ENCODE measurements around the gene DGCR2.
"Not testable (repeated sequence)": the region's sequence is repeated elsewhere in the genome, so short reads cannot be mapped to it uniquely, and the experiment has no call there.

The DGCR2 gene

DNA sequence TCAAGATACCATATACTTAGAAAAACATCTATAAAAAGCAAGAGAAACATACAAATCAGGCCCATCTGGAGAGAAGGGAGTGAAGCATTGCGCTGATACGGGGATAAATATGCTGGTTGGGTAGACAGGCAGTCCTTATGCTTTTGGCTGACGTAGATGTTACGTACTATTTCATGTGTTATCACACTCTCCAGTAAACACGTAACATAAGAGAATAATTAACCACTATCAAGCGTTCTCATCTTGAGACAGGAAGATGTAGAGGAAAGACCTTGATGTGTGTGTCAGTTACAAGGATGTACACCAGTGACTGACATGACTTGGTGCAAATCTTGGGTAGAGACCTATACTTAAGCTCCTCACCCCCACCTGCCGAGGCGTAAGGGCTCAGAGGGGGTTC, 99.5 kb downstream of the DGCR2 start:
- no peak for DNase-seq

DNA sequence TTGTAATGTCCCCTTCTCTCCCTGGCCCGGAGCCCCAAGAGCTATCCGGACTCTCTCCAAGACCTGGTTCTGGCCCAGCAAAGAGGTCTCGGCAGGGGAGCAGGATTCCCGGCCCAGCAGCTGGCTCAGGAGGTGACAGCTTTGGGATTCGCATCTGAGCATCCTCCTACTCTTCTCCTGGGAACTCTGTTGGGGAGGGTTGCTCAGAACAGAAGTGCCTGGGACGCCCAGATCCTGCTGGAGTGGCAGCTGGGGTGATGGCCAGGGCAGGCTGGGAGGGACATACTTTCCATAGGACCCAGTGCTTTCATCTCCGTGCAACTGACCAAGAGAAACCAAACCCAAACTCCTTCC, 102.6 kb downstream of the DGCR2 start:
- DNase-seq: no peak

DNA sequence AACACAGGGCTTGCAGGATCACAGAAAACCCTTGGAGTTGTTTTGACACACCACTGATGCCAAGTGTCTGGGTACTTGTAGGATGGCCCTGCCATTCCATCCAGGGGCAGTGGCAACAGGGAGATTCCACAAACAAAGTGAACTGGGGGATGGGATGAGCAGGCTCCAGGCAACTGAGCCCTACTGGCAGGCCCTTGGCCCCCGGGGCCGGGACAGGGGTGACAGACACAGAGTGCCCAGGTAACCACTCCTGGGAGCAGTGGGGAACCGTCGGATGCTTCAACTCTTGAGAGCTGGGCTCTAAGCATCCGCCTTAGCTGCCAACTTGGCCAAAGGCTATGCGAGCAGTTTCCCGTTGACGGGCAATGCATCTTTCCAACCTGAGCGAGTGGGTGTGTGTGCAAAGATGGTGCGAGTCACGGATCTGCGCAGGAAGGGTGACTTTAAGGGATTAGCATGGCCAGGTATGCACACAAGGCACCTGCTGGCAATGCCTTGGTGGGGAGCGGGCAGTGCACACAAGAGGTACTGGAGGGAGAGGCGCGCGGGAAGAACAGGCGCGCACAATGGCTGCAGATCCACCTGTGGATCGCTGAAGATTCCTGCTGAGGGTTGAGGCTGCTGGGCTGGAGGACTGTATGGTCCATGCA, 103.1 kb downstream of the DGCR2 start:
- no peak for DNase-seq

DNA sequence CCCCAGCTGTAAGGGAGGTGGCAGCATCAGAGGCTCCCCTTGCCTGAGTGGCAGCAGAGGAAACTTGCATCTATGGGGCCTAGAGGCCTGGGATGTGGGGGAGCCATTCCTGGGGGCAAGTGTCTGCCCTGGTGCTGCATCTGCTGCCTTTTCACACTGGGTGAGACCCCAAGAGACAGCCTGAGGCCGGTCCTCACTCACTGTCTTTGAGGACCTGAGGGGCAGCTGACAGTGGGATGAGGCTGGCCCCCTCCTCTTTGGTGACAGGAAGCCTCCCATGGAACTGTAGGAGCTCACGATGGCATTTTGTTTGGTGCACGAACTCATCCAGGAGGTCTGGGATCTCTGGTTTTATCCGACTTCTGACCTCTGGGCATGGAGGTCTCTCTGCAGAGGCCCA, 104.0 kb downstream of the DGCR2 start:
- no peak for DNase-seq

DNA sequence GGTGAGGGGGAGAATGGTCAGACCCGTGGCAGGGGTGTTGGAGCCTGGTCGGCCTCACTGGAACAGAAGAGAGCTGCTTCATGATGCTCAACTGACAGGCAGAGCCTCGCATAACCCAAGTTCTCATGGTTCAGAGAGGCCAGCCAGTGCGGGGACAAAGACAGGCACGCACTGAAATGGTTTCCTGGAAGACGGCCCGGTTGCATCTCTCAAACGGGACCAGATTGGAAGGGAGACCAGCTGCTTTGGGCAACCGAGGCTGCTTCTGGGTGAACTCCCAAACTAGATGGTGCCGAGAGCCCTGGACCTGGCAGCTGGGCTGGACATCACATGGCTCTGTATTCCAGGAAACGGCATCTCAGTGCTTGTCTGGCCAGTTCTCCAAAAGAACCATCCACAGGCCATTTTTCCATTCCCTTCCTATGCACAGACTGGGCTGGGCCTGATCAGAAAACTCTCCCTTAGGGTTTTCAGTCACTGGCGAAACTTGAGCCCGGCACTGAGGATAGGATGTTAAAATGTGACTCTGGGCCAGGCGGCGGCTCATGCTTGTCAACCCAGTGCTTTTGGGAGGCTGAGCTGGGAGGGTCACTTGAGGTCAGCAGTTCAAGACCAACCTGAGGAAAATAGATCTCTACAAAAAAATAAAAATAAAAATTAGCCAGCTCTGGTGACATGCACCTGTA, 106.0 kb downstream of the DGCR2 start:
- no peak for DNase-seq

DNA sequence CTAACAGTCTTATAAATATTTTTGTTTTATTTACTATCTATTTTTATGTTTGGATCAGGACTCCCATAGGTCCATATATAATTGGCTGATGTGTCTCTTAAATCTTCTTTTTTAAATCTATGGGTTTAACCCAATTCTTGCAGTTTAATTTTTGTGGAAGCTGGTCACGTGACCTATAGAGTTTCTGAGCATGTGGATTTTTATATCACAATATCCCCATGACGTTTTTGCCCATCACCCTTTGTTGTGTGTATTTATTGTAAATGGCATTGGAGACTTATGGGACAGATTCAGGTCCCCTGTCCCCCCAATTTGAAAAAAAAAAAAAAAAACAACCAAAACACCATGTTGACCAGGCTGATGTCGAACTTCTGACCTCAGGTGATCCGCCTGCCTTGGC, 107.3 kb downstream of the DGCR2 start:
- no peak for DNase-seq

DNA sequence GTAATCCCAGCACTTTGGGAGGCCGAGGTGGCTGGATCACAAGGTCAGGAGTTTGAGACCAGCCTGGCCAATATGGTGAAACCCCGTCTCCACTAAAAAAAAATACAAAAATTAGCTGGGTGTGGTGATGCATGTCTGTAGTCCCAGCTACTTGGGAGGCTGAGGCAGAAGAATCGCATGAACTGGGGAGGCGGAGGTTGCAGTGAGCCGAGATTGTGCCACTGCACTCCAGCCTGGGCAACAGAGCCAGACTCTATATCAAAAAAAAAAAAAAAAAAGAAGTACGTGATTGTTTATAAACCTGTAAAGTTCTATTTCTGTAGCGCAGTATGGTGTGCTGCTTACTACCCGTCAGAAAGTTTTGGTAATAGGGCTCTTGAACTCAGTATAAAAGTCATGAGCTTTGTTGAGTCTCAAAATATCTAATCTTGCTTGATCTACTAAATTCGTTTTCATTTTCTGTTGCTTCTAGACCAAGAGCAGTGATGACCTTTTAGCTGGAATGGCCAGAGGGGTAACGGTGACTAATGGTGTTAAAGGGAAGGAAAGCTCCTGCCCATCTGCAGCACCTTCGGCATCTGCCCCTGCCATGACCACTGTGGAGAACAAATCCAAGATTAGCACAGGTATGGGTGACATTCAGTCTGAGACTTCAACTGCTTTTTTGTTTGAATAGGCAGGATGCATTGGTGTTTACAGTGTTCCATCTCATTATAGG, 108.2 kb downstream of the DGCR2 start:
- not testable (repeated sequence) for DNase-seq

DNA sequence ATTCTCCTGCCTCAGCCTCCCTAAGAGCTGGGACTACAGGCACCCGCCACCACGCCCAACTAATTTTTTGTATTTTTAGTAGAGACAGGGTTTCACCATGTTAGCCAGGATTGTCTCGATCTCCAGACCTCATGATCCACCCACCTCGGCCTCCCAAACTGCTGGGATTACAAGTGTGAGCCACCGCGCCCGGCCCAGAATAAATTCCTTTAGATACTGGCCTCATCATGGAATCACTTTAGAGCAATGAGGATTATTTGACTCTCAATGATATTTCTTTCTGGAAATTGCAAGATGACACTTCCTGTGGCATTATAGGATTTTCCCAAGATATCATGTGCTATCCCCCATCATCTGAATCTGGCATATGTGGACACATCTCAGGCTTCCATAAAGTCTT, 108.8 kb downstream of the DGCR2 start:
- not testable (repeated sequence) for DNase-seq

DNA sequence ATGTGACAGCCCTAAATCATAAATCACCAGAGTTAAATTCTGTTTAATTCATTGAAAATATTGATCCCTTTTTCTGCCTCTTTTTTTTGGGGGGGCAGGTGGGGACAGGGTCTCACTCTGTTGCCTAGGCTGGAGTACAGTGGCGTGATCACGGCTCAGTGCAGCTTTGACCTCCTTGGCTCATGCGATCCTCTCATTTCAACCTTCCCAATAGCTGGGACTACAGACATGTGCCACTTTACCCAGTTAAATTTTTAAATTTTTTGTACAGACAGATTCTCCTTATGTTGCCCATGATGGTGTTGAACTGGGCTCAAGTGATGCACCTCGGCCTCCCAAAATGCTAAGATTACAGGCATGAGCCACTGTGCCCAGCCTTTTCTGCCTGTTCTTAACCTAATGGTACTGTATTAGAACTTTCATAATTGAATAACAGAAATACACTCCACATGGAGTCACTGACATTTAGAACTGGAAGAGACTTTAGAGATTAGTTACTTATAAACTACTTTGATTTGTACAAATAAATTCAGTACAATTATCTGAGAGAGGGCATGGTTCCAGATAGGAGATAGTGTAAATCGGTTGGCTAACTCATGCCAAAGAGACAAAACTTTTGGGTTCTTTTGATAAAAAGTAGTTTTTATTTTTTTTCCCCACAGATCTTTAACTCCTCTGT, 109.8 kb downstream of the DGCR2 start:
- DNase-seq: no peak

DNA sequence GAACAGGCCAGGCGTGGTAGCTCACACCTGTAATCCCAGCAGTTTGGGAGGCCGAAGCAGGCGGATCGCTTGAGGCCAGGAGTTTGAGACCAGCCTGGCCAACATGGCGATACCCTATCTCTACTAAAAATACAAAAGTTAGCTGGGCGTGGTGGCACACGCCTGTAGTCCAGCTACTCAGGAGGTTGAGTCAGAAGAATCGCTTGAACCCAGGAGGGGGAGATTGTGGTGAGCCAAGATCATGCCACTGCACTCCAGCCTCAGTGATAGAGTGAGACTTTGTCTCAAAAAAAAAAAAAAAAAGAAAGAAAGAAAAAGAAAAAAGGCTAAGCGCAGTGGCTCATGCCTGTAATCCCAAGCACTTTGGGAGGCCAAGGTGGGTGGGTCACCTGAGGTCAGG, 110.6 kb downstream of the DGCR2 start:
- DNase-seq: not testable (repeated sequence)

DNA sequence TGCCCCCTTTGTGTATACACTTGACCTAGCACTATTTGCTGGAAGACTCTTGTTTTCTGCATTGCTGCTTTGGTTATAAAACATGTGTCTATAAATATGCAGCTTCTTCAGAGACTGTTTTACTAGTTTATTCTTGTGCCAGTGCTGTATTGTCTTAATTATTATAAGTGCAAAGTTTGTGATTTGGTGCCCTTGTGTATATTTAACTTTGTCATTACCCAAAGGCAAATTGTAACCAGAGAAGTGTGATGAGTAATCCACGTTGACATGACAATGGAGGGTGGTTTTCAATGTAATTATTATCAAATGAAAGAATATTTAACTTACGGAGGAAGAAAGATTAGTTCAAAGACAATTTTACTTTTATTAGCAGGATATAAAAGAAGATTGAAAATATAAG, 111.1 kb downstream of the DGCR2 start:
- DNase-seq: no peak

DNA sequence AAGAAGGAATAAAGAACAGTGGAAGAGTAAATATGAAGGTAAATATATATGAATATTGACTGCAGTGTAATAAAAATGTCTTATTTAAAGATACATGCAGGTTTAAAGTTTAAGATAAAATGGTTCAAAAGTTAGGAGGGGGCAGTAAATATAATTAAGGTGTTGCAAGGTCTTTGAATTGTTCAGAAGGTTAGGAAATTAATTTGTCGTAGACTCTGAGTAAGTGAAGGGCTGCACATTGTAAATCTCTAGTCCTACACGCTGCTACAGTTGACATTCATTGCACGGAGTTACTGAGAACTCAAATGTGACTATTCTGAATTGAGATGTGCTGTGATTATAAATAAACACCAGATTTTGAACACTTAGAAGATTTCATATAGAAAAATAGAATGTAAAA, 116.3 kb downstream of the DGCR2 start:
- no peak for DNase-seq

DNA sequence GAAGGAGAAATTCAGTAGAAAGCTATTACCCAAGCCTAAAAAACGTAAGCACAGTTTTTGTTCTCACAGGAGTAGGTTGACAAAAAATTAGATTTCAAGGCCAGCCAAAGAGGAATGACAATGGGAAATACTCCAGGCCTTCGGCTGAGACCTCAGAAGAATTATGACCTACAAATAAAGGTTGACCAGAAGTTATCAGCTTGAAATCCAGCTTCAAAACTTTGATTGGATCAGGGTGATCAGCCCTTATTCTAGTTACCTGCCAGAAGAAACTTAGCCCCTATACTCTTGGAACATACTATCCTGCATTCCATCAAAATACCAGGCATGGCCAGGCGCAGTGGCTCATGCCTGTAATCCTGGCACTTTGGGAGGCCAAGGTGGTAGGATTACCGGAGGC, 117.7 kb downstream of the DGCR2 start:
- no peak for DNase-seq

DNA sequence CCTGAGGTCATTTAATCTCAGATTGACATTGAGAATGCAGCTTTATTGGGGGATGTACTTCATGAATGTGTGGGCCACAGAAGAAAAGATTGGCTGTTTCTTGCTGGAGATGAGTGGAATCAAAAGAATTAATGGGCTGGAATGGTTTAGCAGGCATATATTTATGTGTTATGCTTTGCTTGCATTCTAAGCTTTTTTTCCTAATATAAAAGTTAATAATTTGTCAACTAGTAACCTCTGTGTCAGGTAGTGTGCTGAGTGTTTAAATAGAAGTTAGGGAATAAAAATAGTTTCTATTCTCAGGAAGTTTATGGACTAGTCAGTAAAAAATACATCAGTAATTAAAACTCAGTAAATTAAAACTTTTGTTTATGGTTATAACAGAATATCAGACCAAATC, 118.7 kb downstream of the DGCR2 start:
- DNase-seq: no peak

DNA sequence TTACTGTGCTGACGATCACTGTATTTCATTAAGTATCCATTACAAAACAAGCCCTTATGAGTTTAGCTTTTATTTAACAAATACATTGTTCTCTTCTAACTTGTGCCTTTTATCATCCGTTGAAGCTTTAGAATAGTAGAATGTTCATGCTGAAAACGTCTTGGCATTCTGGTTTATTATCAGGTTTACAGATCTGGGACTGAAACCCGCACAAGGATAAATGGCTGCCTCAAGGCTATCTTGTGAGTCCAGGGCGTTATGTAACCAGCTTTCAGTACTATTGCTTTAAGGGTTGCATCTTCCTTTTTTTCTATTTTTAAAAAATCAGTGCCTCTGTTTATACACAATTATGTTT, 119.6 kb downstream of the DGCR2 start:
- DNase-seq: no peak

DNA sequence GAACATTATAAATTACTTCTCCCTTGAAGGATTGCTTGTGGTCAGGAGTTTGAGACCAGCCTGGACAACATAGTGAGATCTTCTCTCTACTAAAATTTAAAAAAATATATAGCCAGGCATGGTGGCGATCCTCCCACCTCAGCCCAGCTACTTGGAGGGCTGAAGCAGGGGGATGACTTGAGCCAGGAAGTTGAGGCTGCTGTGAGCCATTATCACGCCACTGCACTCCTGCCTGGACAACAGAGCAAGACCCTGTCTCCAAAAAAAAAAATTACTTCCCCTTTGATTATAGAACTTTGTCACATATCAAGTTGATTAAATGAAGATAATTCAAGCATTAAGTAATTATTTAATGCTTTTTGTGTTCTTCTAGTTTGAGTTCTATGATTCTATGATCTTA, 121.0 kb downstream of the DGCR2 start:
- DNase-seq: no peak

DNA sequence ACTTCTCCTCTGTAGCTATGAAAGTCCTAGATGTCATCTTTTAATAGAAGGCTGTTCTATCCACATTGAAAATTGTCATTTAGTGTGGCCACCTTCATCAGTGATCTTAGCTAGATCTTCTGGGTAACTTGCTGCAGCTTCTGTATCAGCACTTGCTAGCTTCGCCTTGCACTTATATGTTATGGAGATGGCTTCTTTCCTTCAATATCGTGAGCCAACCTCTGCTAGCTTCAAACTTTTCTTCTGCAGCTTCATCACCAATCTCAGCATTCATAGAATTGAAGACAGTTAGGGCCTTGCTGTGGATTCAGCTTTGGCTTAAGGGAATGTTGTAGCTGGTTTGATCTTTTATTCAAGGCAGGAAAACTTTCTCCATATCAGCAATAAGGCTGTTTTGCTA, 122.1 kb downstream of the DGCR2 start:
- DNase-seq: not testable (repeated sequence)

DNA sequence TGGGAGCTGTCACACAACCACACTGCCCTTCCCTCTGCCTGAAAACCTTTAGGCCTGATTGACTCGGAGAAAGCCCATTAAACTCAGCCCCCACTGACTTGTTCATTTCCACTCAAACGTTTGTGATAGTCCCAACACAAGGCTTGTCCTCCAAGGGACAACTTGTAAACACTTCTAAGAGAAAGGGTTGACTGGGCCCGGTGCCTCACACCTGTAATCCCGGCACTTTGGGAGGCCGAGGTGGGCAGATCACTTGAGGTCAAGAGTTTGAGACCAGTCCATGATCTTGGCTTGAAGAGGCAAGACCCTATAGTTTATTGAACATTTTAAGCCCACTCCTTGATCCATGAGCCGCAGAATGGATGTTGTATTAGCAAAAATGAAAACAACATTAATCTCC, 122.8 kb downstream of the DGCR2 start:
- DNase-seq: no peak

DNA sequence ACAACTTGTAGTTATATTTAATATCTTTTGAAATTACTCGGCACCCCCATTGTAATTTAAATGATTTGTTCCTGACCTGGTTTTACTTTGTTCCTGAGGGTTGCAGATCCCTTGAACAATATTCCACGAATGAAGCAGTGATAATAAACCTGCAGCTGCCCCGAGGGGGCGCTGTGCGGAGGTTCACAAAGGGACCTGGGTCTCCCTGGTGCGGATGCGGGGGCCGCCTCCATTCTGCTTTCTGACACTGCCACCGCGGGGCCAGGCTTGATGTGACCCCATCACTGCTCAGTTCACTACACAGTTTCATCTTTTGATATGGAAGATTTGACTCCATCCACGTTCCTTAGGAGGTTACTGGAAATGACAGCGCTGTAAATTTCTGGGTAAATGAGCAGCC, 123.2 kb downstream of the DGCR2 start:
- DNase-seq: no peak

DNA sequence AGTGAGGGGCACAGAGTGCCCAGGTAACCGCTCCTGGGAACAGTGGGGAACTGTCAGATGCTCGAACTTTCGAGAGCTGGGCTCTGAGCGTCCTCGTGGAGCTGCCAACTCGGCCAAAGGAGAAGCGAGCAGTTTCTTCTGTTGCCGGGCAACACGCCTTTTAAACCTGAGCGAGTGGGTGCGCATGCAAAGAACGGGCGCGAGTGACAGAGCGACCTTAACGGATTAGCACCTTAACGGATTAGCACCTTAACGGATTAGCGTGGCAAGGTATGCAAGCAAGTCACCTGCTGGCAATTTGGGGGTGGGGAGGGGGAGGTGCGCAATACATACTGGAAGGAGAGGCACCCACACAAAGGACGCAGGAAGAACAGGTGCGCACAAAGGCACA, 124.3 kb downstream of the DGCR2 start:
- DNase-seq: no peak

DNA sequence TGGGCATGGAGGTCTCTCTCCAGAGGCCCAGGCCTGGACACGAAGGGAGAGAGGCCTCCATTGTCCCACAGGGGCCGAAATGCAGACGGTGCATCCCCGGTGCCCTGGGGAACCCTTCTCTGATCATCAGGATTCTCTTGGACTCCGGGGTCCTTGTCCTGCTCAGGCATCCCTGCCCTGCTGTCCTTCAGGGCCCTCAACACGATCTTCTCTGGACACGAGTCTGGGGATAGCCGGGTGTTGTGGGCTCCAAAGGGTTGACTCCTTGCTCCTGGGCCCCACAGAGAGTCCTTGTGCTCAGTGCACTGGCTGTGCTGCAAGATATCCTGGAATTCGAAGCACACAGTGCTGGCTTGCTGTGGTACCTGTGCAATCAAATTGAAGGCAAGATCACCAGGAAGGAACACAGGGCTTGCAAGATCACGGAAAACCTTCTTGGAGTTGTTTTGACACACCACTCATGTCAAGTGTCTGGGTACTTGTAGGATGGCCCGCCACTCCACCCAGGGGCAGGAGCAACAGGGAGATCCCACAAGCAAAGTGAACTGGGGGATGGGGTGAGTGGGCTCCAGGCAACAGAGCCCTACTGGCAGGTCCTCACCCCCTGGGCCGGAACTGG, 124.8 kb downstream of the DGCR2 start:
- no peak for DNase-seq

DNA sequence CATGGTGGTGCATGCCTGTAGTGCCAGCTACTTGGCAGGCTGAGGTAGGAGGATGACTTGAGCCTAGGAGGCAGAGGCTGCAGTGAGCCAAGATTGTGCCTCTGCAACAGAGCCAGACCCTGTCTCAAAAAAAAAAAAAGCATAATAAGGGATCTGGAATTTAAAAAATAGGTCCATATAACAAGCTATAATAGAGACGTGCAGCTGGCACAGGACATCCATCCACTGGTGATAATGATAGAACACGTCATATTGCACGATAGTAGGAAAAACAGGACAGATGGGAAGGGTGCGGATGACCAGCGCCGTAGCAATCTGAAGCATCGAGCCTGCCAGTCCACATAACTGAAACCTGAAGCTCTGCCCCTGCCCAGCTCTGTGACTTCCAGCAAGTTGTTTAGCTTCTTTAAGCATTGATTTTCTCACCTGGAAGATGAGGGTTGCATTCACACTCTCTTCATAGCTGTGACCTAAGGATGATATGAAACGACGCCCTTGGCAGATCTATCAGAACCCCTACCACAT, 125.8 kb downstream of the DGCR2 start:
- no peak for DNase-seq

DNA sequence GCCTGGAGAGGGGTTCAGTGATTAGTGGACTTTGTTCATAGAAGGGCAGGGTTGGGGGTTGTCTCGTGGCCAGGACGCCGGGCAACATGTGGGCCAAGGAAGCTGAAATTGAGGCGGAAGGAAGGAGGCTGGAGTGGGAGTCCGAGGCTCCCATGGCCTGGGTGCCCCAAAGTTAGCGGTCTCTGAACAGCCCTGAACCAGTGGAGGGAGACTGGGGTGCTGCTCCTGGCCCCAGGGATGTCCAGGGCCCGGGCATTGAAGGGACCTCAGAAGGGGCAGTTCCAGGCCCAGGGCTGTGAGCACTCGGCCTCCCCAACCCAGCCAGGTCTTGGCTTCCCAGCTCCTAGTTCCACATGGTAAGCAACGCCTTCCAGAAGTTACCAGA, 126.9 kb downstream of the DGCR2 start:
- no peak for DNase-seq
